GM19324 (cell line): ENCODE data around the gene PRSS3.
"Not testable (repeated sequence)": the region's sequence is repeated elsewhere in the genome, so short reads cannot be mapped to it uniquely, and the experiment has no call there.

Source experiments
- ATAC-seq: cut with Tn5 transposase; IDR thresholded peaks from one replicate; pipeline ENCODE4 v1.9.1; 2021; ENCODE audit warnings: mild to moderate bottlenecking, moderate library complexity; ENCODE audit not compliant: unreplicated experiment, low FRiP score

The PRSS3 gene

GRCh38 chr9:33795281-33795680 lies at the start of gene PRSS3:
PRSS3 (plus strand) TSS chr9:33795561; CDS start chr9:33795574, 13 bp downstream.
- ATAC-seq: no peak

GRCh38 chr9:33748633-33749304 lies 46.6 kb upstream of the PRSS3 start:
- ATAC-seq: no peak

- ATAC-seq: not testable (repeated sequence)
Measured at GRCh38 chr9:33749305-33749654, 46.1 kb upstream of the PRSS3 start.

DNA sequence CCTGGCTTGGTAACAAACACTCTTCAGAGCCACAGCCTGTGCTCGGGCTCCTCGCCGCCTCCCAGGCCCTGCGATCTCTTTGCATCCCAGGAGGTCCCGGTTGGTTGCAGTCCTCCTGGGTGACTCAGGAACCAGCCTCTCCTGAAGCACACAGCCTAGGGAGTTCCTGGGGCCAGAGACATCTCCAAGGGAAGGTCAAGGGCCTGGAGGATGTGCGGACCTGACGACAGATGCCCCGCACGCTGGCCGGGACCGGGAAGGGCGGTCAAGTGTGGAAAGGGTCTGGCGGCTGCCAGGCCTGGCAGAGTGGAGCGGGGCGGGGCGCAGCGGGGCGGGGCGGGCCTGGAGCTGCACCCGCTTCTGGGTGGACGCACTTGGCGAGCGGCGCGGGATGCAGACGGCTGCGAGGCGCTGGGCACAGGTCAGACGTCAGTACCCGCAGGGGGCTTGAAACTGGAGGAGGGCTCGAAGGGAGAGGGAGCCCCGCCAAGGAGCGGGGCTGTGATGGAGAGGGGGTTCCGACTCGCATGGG lies 45.0 kb upstream of the PRSS3 start:
- ATAC-seq: no peak

GRCh38 chr9:33750839-33751339 lies 44.5 kb upstream of the PRSS3 start:
- no peak for ATAC-seq

DNA sequence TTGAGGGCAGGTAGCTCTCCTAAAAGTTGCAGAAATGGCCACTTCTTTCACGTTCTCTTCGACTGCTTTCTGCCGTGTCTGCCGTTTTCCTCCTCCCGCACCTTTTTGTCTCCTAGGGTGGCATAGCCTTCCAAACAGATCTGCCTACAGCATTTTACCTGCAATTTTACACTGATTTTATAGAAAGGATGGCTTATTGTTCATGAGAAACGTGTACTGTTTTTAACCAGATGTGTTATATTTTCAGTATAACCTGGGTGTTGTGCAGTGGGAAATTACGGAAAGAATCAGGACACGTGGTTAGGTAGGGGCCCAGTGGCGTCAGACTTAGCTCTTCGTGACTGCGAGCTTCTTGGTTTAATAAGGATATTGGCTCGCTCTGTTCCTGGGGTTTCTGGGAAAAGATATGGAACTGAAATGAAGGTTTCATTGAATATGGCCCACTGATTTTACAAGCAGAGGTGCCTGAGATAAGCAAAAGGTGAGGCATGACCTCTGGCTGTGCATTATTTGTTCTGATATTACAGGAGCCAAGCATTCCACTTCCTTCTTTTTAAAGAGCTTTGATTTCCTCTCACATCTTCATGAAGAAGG lies 43.7 kb upstream of the PRSS3 start:
- ATAC-seq: no peak

DNA sequence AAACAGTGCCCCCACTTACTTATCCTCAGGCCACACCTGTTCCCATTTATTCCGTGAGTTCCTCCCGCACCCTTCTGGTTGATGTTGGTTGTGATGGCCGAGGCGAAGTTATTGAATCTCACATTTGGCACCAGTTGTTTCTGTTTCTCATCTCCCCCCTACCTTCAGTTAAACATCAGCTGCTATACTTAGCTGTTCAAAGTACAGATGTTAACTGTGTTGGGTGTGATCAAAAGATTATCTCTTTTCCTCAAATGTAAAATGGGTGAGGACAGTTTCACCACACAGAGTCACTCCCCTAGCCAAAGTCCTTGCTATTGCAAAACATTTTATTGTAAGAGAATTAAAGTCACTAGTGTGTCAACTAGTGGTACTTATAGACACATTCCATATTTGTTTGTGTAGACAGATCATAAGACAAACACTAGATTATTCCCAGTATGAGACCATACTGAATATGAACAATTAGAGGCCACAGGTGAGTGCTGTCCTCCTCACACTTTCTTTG lies 43.2 kb upstream of the PRSS3 start:
- ATAC-seq: no peak

DNA sequence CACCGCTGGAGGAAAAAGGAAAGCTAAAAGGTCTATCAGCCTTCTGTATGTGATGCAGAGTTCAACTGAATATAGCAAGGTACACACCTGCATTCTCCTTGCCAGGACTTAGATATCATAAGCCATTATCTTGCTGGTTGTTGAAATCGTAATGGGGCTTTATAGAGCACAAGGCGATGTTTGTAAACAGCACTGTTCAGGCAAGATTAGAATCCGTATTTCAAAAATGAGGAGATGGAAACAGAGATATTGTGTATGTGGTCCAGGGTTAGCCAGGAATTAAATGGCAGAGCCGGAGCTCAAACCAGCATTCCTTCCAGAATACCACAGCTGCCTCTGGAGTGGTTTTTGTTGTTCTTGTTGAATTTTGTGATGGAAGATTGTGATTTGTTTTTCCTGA lies 42.6 kb upstream of the PRSS3 start:
- ATAC-seq: not testable (repeated sequence)

GRCh38 chr9:33759648-33760047 lies 35.7 kb upstream of the PRSS3 start:
- ATAC-seq: not testable (repeated sequence)

DNA sequence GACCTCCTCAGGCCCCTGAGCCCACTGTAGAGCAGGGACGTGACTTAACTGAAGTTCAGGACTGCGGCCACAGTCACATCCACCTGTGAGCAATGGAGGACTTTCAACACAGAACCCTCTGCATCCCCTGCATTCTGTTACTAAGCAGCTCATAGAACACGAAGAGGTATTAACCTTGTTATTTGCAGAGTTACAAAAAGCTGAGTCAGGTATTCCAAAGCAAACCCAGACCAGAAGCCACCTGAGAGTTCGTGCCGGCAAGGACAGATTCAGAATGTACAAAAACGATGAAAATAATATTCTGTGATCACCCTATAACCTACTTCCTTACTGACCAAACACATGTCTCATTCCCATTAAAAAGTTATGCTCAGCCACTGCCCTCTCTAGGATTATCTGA lies 33.0 kb upstream of the PRSS3 start:
- no peak for ATAC-seq

GRCh38 chr9:33763709-33764108 lies 31.7 kb upstream of the PRSS3 start:
- ATAC-seq: not testable (repeated sequence)

- ATAC-seq: no peak
Measured at GRCh38 chr9:33765411-33765810, 29.9 kb upstream of the PRSS3 start.

DNA sequence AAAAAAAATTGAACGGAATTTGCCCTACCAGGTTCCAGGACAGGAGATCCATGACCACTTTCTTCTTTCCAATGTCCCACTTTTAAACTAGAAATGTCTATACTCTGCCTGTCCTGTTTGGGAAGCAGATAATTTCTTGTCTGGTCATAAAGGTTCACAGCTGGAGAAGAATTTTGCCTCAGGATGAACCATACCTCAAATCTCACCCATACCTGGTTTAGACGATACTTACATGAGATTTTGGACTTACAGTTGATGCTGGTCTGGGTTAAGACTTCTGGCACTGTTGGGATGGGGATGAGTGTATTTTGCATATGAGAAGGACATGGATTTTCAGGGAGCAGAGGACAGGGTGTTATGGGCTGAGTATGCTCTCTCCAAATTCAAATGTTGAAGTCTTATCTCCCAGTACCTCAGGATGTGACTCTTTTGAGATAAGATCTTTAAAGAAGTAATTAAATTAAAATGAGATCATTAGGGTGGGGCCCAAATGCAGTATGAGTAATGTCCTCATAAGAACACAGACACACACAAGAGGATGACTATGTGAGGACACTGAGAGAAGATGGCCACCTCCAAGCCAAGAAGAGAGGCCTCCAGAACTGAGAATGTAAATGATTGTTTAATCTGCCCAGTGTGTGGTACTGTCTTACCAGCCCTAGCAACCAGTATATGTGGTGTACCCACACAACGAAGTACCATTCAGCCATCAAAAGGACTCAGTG lies 25.0 kb upstream of the PRSS3 start:
- not testable (repeated sequence) for ATAC-seq

- ATAC-seq: not testable (repeated sequence)
Measured at GRCh38 chr9:33773135-33773534, 22.2 kb upstream of the PRSS3 start.

DNA sequence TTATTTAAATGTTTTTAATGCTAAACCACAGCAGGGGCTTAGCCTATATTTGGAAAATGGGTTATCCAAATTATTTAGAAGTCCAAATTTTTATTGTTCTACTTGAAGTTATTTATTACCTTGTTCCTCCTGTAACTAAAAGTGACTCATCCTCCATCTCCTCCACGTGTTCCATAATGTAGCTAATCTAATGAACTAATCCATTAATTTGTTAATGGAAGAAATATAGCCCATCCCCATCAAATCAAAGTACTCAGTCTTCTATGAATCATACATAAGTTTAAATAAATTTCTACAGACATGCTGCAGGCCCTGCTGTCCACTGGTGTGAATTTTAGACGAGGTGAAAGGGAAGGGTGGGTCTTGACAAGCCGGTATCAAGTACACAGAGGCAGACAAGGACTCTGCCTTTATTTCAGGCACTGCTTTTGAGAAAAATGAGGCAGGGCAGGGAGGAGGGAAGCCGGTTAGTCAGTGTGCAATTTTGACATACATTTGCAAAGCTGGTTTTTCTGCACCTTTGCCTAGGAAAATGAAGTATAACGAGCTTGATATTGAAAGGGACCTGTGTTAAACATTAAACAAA lies 21.2 kb upstream of the PRSS3 start:
- not testable (repeated sequence) for ATAC-seq

DNA sequence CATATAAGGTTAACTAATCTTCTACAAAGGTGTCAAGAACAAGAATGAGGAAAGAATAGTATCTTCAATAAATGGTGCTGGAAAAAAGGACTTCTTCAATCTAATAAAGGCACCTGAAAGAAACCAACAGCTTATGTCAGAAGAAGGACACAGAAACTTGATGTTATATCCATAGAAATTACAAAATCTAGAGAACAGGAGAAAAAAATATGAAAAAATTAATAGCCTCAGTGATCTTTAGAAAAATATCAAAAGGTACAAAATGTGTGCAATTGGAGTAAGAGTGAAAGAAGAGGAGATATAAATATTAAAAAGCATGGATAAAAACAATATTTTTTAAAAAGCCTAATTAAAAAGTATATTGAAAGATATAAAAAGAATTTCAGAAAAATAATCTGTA lies 18.8 kb upstream of the PRSS3 start:
- no peak for ATAC-seq

DNA sequence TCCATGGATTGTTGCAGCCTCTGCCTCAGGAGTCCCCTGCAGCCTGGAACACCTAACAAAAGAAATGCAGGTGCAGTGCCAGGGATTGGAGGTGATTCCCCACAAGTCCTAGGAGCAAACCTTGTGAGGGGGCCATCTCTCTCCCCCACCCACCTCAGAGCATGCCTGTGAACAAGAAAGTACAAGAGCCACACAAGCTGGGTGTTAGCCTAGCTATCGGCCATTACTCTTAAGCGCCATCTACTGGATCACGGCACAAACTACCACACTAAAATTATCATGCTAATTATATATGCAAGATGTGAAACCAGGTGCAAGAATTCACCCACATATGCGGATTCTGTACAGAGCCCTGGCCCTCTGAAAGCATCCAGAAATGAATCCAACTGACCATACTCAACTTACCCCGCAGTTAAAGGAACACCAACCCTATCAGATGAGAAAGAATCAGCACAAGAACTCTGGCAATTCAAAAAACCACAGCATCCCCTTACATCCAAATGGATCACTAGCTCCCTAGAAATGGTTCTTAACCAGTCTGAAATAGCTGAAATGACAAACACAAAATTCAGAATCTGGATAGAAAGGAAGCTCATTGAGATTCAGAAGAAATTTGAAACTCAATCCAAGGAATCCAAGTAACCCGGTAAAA lies 16.5 kb upstream of the PRSS3 start:
- ATAC-seq: no peak

- ATAC-seq: no peak
Measured at GRCh38 chr9:33780276-33780675, 15.1 kb upstream of the PRSS3 start.

- no peak for ATAC-seq
Measured at GRCh38 chr9:33781736-33782135, 13.6 kb upstream of the PRSS3 start.
